PC-3 (cell line): ENCODE results near the gene VPS37B. TPM values are rescaled to one million over a fixed set of nuclear protein-coding genes. Genes with fewer than 3 reads are reported as not detected.
A peak's percentile ranks its signal among the peaks of the same experiment; 100 is the strongest.
"Not testable (repeated sequence)": the region's sequence is repeated elsewhere in the genome, so short reads cannot be mapped to it uniquely, and the experiment has no call there.

Source experiments
- ATAC-seq: fragments of 200-7000 bp; cut with Tn5 transposase; 2 replicates; pipeline ENCODE4 v1.9.1; 2020; ENCODE audit warnings: mild to moderate bottlenecking, moderate library complexity
- BruUV-seq: library from RNA; stranded (reverse); fragments of 400-500 nt; replicated peaks from 2 replicates; lab custom pipeline; 2021; lab: Mats Ljungman, UMichigan
- CTCF ChIA-PET: fragments of 300-600 bp; sonication (Branson Sonifier 250); formaldehyde crosslinking; loops from one replicate; lab custom pipeline; 2022; ENCODE audit warnings: antibody characterized with exemption; lab: Charles Lee
- POLR2A ChIA-PET: fragments of 300-600 bp; sonication (Branson Sonifier 250); formaldehyde crosslinking; loops from one replicate; lab custom pipeline; 2022; ENCODE audit warnings: antibody characterized with exemption; ENCODE audit not compliant: unreplicated experiment; lab: Charles Lee
- DNase-seq: peaks from one replicate; pipeline ENCODE4 v3.0.0-alpha.2; 2015
- H2AFZ ChIP-seq: fragments of 300-600 bp; sonication (generic); 2 replicates; pipeline ENCODE4 v1.6.0; 2016; ENCODE audit warnings: antibody characterized with exemption, low read length
- H3F3A ChIP-seq: fragments of 300-600 bp; sonication (generic); one replicate; pipeline ENCODE4 v1.6.0; 2017; ENCODE audit warnings: antibody characterized with exemption, low read length, control low read depth, mild to moderate bottlenecking; ENCODE audit not compliant: unreplicated experiment
- H3K27ac ChIP-seq: fragments of 300-600 bp; sonication (generic); 2 replicates; pipeline ENCODE4 v1.5.1; 2016; ENCODE audit warnings: mild to moderate bottlenecking, low read length
- H3K27me3 ChIP-seq: fragments of 300-600 bp; sonication (generic); 2 replicates; pipeline ENCODE4 v1.6.1; 2016; ENCODE audit warnings: low read length, mixed read lengths
- H3K36me3 ChIP-seq: fragments of 300-600 bp; sonication (generic); 2 replicates; pipeline ENCODE4 v1.6.1; 2016; ENCODE audit warnings: low read depth, mixed run types, low read length, mixed read lengths
- H3K4me1 ChIP-seq: fragments of 300-600 bp; sonication (generic); 2 replicates; pipeline ENCODE4 v1.5.1; 2016; ENCODE audit warnings: low read length; ENCODE audit not compliant: insufficient read depth
- H3K4me2 ChIP-seq: fragments of 300-600 bp; sonication (generic); 2 replicates; pipeline ENCODE4 v1.6.0; 2016; ENCODE audit warnings: low read length
- H3K4me3 ChIP-seq: fragments of 300-600 bp; sonication (generic); 2 replicates; pipeline ENCODE4 v1.5.1; 2016; ENCODE audit warnings: mild to moderate bottlenecking, low read length, mixed read lengths
- H3K79me2 ChIP-seq: fragments of 300-600 bp; sonication (generic); 2 replicates; pipeline ENCODE4 v1.6.1; 2017; ENCODE audit warnings: low read length, mixed read lengths
- H3K9ac ChIP-seq: fragments of 300-600 bp; sonication (generic); 2 replicates; pipeline ENCODE4 v1.6.0; 2016; ENCODE audit warnings: mild to moderate bottlenecking, low read length
- H3K9me2 ChIP-seq: fragments of 300-600 bp; sonication (generic); replicated peaks from 2 replicates; pipeline ENCODE4 v1.6.1; 2016; ENCODE audit warnings: mixed run types, low read length, mixed read lengths
- H3K9me3 ChIP-seq: fragments of 300-600 bp; sonication (generic); 2 replicates; pipeline ENCODE4 v1.6.1; 2016; ENCODE audit warnings: low read length, mixed read lengths
- H4K20me1 ChIP-seq: fragments of 300-600 bp; sonication (generic); 2 replicates; pipeline ENCODE4 v1.6.1; 2016; ENCODE audit warnings: low read length, mixed read lengths
- EZH2 ChIP-seq: fragments of 300-600 bp; sonication (generic); IDR thresholded peaks from one replicate; pipeline ENCODE4 v1.6.1; 2017; ENCODE audit warnings: antibody characterized with exemption, mild to moderate bottlenecking, low read length; ENCODE audit not compliant: unreplicated experiment
- EZH2phosphoT487 ChIP-seq: fragments of 300-600 bp; sonication (generic); IDR thresholded peaks from 2 replicates; pipeline ENCODE4 v1.6.1; 2018; ENCODE audit warnings: mild to moderate bottlenecking, antibody characterized with exemption, low read length, borderline replicate concordance
- intact Hi-C: fragments of 100-400 bp; cut with micrococcal nuclease; formaldehyde crosslinking; loops from 2 replicates; pipeline ENCODE4 v1.9.0; 2023
- total RNA-seq: library from RNA; depleted of rRNA; stranded (reverse); fragments of >200 nt; gene quantifications from 2 replicates; pipeline ENCODE4 v1.2.3, GENCODE V29; 2014
- TF ChIP-seq, protein P1 (sequence below): fragments of 300-600 bp; sonication (generic); conservative IDR thresholded peaks from 2 replicates; pipeline ENCODE4 v1.5.1; 2017; ENCODE audit warnings: antibody characterized with exemption, low read depth, mild to moderate bottlenecking, low read length

Gene VPS37B
- total RNA-seq, 1 experiment from 2014 or later: 74.3 TPM

DNA sequence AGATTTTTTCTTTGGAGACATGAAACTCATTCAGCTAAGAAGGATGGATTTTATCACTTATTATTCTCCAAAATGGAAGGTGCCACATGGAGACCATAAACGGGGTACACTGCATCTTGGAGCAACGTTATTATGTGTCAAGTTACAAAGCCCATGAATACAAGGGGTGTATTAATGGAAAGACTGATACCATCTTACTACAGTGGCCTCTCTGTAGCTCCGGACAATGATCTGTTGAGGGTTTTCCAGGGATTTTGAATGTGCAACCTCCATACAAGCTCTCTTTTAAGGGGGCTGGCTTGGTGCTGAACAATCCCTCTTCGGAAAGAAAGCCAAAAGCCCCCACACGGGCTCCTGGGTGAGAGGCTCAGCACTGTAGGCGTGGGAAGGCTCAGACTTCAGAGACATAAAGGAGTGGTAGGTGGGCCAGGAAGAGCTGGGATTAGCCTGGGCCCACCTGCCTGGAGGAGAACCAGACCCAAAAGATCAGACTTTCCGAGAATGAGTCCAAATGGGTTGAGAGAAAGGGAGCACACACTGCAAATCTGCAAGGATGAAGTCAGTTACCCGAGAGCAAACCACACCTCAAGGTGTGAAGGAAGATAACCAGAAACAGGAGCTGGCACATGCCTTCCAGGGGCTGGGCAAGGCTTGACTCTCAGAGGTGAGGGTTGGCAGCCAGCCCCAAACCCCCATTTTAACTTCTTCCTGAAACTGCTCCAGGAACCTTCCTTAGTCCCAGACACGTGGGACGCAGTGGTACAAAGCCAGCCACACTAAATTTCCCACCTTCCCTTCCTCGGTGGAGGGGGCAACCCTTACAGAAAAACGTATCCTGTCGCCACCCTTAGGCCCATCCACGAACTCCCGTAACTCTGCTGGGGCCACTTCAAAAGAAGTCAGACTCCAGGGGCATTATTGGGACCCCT, 1.5 kb downstream of the VPS37B start:
- H3K9me2 ChIP-seq: no peaks in the 10 kb centered on the region
- H3K9me3 ChIP-seq: no peaks in the 10 kb centered on the region
- DNase-seq: peak; percentile 49
- peaks cover 78% of the 10 kb centered on the region for H3K4me1 ChIP-seq
- H3K27me3 ChIP-seq: no peaks in the 10 kb centered on the region
- peak overlapping the region; percentile 99 for H3K9ac ChIP-seq
- no peak for ATAC-seq
- no peaks in the 10 kb centered on the region for H3K36me3 ChIP-seq
- H3K4me3 ChIP-seq: peak overlapping the region; percentile 89
- CTCF ChIA-PET: interaction anchor here (1.3 kb wide), 1 partner anchor 34 kb away, joined by 4 read pairs; no protein-coding TSS in a partner anchor
- TF ChIP-seq EZH2phosphoT487 (no peak), EZH2 (no peak)
- H3K27ac ChIP-seq: peak overlapping the region; percentile 90
- POLR2A ChIA-PET: interaction anchor here (0.6 kb wide), 1 partner anchor 316 kb away, joined by 4 read pairs; no protein-coding TSS in a partner anchor
- intact Hi-C loops: loop anchor here (2.0 to 5.0 kb wide), 4 partner anchors 24 to 768 kb away; no protein-coding TSS in a partner anchor
- TSS peak; percentile 11 for BruUV-seq
- peak overlapping the region; percentile 84 for H3K4me2 ChIP-seq
- H4K20me1 ChIP-seq: peaks cover 13% of the 10 kb centered on the region; the same call in 1 of the 2 replicates
- H3K79me2 ChIP-seq: peaks cover 76% of the 10 kb centered on the region
- H3F3A ChIP-seq: peaks cover 33% of the 10 kb centered on the region
- no peak overlapping the region for H2AFZ ChIP-seq

DNA sequence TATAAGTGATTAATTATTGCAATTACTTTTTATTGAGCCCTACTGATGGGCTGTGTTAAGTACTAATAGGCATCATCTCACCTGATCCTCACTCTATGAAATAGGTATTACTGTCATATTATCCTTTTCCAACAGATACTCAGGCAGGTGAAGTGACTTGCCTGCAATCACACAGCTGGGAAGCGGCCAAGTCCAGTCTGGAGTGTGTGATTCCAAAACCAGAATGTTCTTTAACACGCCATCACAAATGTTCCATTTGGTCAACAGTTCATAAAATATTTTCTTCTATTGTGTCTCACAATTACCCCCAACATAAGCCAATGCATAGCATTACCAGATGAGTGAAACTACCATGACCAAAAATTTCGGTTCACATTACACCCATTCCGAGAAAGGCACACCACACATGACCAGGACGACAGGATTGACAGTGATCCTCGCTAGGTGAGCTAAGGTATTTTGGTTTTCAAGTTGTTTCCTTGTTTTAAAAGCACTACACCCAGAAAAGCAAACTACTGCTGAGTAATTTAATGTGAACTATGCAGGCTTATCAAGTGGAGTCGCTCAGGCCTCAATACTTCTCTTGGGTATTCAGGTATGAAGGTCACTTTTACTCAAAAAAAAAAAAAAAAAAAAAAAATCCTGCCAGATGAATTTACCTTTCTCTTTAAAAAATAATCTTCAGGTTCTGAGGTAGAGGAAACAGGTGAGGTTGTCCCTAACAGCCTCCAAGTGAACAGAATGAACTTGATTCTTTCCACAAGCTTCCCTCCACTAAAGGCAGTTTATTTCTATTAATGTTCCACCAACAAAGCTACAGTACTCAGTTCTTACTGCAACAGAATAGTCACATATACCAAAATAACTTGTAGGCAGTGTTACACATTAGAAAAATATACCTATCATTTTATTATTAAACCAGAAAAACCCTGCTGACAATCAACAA, 2.4 kb downstream of the VPS37B start:
- ATAC-seq (no peak), DNase-seq (peak; percentile 46)
- TSS peak; percentile 40 for BruUV-seq
- Histone ChIP-seq H3K4me1 (peaks cover 80% of the 10 kb centered on the region), H3K27ac (peak overlapping the region; percentile 90), H4K20me1 (peaks cover 13% of the 10 kb centered on the region; the same call in 1 of the 2 replicates), H3K4me3 (peak overlapping the region; percentile 89), H3K9me2 (no peaks in the 10 kb centered on the region), H3F3A (peaks cover 33% of the 10 kb centered on the region), H3K9ac (peak overlapping the region; percentile 99), H2AFZ (no peak overlapping the region), H3K36me3 (no peaks in the 10 kb centered on the region), H3K9me3 (no peaks in the 10 kb centered on the region), H3K79me2 (peaks cover 86% of the 10 kb centered on the region), H3K27me3 (no peaks in the 10 kb centered on the region), H3K4me2 (peak overlapping the region; percentile 84)
- intact Hi-C loops: loop anchor here (2.0 to 5.0 kb wide), 3 partner anchors 25 to 769 kb away; no protein-coding TSS in a partner anchor
- ChIA-PET CTCF (interaction anchor here (0.6 to 1.3 kb wide), 3 partner anchors 24 to 222 kb away, joined by 3 to 4 read pairs (median 3); no protein-coding TSS in a partner anchor), POLR2A (interaction anchor here (0.6 to 1.0 kb wide), 3 partner anchors 23 to 317 kb away, joined by 4 to 7 read pairs (median 7); no protein-coding TSS in a partner anchor)
- no peak for TF ChIP-seq EZH2phosphoT487
- no peak for TF ChIP-seq EZH2
- TF ChIP-seq, protein P1, sequence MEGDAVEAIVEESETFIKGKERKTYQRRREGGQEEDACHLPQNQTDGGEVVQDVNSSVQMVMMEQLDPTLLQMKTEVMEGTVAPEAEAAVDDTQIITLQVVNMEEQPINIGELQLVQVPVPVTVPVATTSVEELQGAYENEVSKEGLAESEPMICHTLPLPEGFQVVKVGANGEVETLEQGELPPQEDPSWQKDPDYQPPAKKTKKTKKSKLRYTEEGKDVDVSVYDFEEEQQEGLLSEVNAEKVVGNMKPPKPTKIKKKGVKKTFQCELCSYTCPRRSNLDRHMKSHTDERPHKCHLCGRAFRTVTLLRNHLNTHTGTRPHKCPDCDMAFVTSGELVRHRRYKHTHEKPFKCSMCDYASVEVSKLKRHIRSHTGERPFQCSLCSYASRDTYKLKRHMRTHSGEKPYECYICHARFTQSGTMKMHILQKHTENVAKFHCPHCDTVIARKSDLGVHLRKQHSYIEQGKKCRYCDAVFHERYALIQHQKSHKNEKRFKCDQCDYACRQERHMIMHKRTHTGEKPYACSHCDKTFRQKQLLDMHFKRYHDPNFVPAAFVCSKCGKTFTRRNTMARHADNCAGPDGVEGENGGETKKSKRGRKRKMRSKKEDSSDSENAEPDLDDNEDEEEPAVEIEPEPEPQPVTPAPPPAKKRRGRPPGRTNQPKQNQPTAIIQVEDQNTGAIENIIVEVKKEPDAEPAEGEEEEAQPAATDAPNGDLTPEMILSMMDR: no peak

DNA sequence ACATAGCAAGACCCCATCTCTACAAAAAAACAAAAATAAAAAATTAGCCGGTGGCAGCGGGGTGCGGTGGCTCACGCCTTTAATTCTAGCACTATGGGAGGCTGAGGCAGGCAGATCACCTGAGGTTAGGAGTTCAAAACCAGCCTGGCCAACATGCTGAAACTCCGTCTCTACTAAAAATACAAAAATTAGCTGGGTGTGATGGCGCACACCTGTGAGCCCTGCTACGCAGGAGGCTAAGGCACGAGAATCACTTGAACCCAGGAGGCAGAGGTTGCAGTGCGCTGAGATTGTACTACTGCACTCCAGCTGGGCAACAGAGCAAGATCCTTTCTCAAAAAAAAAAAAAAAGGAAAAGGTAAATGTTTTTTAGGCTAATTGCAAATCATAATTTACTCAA, 3.2 kb downstream of the VPS37B start:
- ATAC-seq, CTCF ChIA-PET, H3K9me3 ChIP-seq, POLR2A ChIA-PET, DNase-seq, H2AFZ ChIP-seq, H3K27me3 ChIP-seq, H3K36me3 ChIP-seq, H3K9me2 ChIP-seq, BruUV-seq: not testable (repeated sequence)
- H3K4me1 ChIP-seq: peaks cover 80% of the 10 kb centered on the region
- peaks cover 13% of the 10 kb centered on the region; the same call in 1 of the 2 replicates for H4K20me1 ChIP-seq
- peaks cover 33% of the 10 kb centered on the region for H3F3A ChIP-seq
- peak overlapping the region; percentile 90 for H3K27ac ChIP-seq
- peak overlapping the region; percentile 89 for H3K4me3 ChIP-seq
- peak overlapping the region; percentile 84 for H3K4me2 ChIP-seq
- peaks cover 93% of the 10 kb centered on the region for H3K79me2 ChIP-seq
- H3K9ac ChIP-seq: peak overlapping the region; percentile 99
- intact Hi-C loops: loop anchor here (5.0 kb wide), 1 partner anchor 770 kb away; no protein-coding TSS in a partner anchor
